DND-41 (cell line): ENCODE measurements around the gene ISG15.
"Not testable (repeated sequence)": the region's sequence is repeated elsewhere in the genome, so short reads cannot be mapped to it uniquely, and the experiment has no call there.

Source experiments
- EZH2 ChIP-seq: IDR thresholded peaks from 3 replicates; pipeline ENCODE4 v1.6.1; 2012; ENCODE audit warnings: borderline replicate concordance, low read depth, mild to moderate bottlenecking, moderate library complexity, low read length, inconsistent platforms; ENCODE audit not compliant: severe bottlenecking
- TF ChIP-seq, protein P1 (sequence below): IDR thresholded peaks from 2 replicates; pipeline ENCODE4 v1.5.1; 2012; ENCODE audit warnings: borderline replicate concordance, low read length, moderate library complexity, mild to moderate bottlenecking; ENCODE audit not compliant: poor library complexity, severe bottlenecking; ENCODE audit errors: extremely low read depth

GRCh38 chr1:1030867-1031658 lies 17.8 kb downstream of the ISG15 start:
- TF ChIP-seq, protein P1, sequence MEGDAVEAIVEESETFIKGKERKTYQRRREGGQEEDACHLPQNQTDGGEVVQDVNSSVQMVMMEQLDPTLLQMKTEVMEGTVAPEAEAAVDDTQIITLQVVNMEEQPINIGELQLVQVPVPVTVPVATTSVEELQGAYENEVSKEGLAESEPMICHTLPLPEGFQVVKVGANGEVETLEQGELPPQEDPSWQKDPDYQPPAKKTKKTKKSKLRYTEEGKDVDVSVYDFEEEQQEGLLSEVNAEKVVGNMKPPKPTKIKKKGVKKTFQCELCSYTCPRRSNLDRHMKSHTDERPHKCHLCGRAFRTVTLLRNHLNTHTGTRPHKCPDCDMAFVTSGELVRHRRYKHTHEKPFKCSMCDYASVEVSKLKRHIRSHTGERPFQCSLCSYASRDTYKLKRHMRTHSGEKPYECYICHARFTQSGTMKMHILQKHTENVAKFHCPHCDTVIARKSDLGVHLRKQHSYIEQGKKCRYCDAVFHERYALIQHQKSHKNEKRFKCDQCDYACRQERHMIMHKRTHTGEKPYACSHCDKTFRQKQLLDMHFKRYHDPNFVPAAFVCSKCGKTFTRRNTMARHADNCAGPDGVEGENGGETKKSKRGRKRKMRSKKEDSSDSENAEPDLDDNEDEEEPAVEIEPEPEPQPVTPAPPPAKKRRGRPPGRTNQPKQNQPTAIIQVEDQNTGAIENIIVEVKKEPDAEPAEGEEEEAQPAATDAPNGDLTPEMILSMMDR = not testable (repeated sequence)
- TF ChIP-seq EZH2 = not testable (repeated sequence)
